MM.1S (cell line): ENCODE results near the gene OLFM2.

Source experiments
- DNase-seq: peaks from one replicate; pipeline ENCODE4 v3.0.0-alpha.2; 2015
- H2AFZ ChIP-seq: fragments of 300-600 bp; sonication (generic); 2 replicates; pipeline ENCODE4 v1.6.0; 2016; ENCODE audit warnings: antibody characterized with exemption, low read length
- H3F3A ChIP-seq: fragments of 300-600 bp; sonication (generic); 2 replicates; pipeline ENCODE4 v1.6.1; 2016; ENCODE audit warnings: mild to moderate bottlenecking, antibody characterized with exemption, low read length, moderate library complexity, mixed read lengths; ENCODE audit not compliant: insufficient read depth
- H3K27ac ChIP-seq: fragments of 300-600 bp; sonication (generic); 2 replicates; pipeline ENCODE4 v1.5.1; 2016; ENCODE audit warnings: mild to moderate bottlenecking, low read length
- H3K27me3 ChIP-seq: fragments of 300-600 bp; sonication (generic); replicated peaks from 2 replicates; pipeline ENCODE4 v1.6.0; 2016; ENCODE audit warnings: low read length; ENCODE audit not compliant: insufficient read depth
- H3K36me3 ChIP-seq: fragments of 300-600 bp; sonication (generic); replicated peaks from 2 replicates; pipeline ENCODE4 v1.6.1; 2016; ENCODE audit warnings: mild to moderate bottlenecking, low read length, mixed read lengths; ENCODE audit not compliant: insufficient read depth
- H3K4me1 ChIP-seq: fragments of 300-600 bp; sonication (generic); 2 replicates; pipeline ENCODE4 v1.6.1; 2016; ENCODE audit warnings: low read length, mixed read lengths
- H3K4me2 ChIP-seq: fragments of 300-600 bp; sonication (generic); 2 replicates; pipeline ENCODE4 v1.6.0; 2016; ENCODE audit warnings: low read depth, low read length
- H3K4me3 ChIP-seq: fragments of 300-600 bp; sonication (generic); 2 replicates; pipeline ENCODE4 v1.5.1; 2016; ENCODE audit warnings: low read length, mixed read lengths
- H3K79me2 ChIP-seq: fragments of 300-600 bp; sonication (generic); 2 replicates; pipeline ENCODE4 v1.6.1; 2016; ENCODE audit warnings: mixed run types, low read length, mixed read lengths
- H3K9ac ChIP-seq: fragments of 300-600 bp; sonication (generic); 2 replicates; pipeline ENCODE4 v1.6.1; 2016; ENCODE audit warnings: low read length, mixed read lengths
- H3K9me2 ChIP-seq: fragments of 300-600 bp; sonication (generic); replicated peaks from 2 replicates; pipeline ENCODE4 v1.6.1; 2016; ENCODE audit warnings: mild to moderate bottlenecking, low read length, mixed read lengths; ENCODE audit not compliant: insufficient read depth
- H3K9me3 ChIP-seq: fragments of 300-600 bp; sonication (generic); replicated peaks from 2 replicates; pipeline ENCODE4 v1.6.1; 2016; ENCODE audit warnings: mild to moderate bottlenecking, low read length, mixed read lengths; ENCODE audit not compliant: insufficient read depth
- H4K20me1 ChIP-seq: fragments of 300-600 bp; sonication (generic); 2 replicates; pipeline ENCODE4 v1.6.1; 2016; ENCODE audit warnings: mild to moderate bottlenecking, low read length, moderate library complexity, mixed read lengths; ENCODE audit not compliant: insufficient read depth
- EZH2 ChIP-seq: fragments of 300-600 bp; sonication (generic); optimal IDR thresholded peaks from 2 replicates; pipeline ENCODE3; 2017; ENCODE audit warnings: low read depth, mild to moderate bottlenecking, antibody characterized with exemption, low read length, mixed read lengths
- EZH2phosphoT487 ChIP-seq: fragments of 300-600 bp; sonication (generic); IDR thresholded peaks from 2 replicates; pipeline ENCODE4 v1.6.1; 2018; ENCODE audit warnings: antibody characterized with exemption, low read length
- TF ChIP-seq, protein P1 (sequence below): fragments of 300-600 bp; sonication (generic); IDR thresholded peaks from 2 replicates; pipeline ENCODE4 v1.5.1; 2016; ENCODE audit warnings: antibody characterized with exemption, low read length, mixed read lengths

OLFM2 gene

DNA sequence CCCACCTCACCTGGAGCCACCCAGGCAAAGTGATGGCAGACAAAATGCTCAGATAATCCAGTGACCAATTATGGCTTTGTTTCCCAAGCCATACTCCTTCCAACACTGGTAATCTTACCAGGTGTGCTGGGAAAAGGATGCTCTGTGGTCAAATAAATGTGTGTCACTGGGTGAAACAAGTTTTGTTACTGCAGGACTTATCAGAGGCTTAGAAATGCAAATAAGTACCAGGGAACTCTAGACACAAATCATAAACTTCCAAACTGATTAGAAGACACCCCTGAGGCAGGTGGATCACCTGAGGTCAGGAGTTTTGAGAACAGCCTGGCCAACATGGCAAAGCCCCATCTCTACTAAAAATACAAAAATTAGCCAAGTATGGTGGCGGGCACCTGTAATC lies 74.8 kb downstream of the OLFM2 start:
- Histone ChIP-seq H2AFZ (no peak overlapping the region), H3K79me2 (no peaks in the 10 kb centered on the region), H3K4me3 (no peak overlapping the region), H3K4me2 (no peak overlapping the region), H4K20me1 (no peaks in the 10 kb centered on the region), H3K9ac (no peak overlapping the region), H3K9me2 (no peaks in the 10 kb centered on the region), H3K36me3 (no peaks in the 10 kb centered on the region), H3K27ac (no peak overlapping the region), H3K4me1 (peaks cover 9% of the 10 kb centered on the region), H3K27me3 (no peaks in the 10 kb centered on the region), H3K9me3 (no peaks in the 10 kb centered on the region), H3F3A (peaks cover 5% of the 10 kb centered on the region; the same call in 1 of the 2 replicates)
- TF ChIP-seq, protein P1, sequence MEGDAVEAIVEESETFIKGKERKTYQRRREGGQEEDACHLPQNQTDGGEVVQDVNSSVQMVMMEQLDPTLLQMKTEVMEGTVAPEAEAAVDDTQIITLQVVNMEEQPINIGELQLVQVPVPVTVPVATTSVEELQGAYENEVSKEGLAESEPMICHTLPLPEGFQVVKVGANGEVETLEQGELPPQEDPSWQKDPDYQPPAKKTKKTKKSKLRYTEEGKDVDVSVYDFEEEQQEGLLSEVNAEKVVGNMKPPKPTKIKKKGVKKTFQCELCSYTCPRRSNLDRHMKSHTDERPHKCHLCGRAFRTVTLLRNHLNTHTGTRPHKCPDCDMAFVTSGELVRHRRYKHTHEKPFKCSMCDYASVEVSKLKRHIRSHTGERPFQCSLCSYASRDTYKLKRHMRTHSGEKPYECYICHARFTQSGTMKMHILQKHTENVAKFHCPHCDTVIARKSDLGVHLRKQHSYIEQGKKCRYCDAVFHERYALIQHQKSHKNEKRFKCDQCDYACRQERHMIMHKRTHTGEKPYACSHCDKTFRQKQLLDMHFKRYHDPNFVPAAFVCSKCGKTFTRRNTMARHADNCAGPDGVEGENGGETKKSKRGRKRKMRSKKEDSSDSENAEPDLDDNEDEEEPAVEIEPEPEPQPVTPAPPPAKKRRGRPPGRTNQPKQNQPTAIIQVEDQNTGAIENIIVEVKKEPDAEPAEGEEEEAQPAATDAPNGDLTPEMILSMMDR, result no peak
- TF ChIP-seq EZH2 (no peak), EZH2phosphoT487 (no peak)
- DNase-seq, result no peak

- Histone ChIP-seq H3K79me2 (no peaks in the 10 kb centered on the region), H4K20me1 (no peaks in the 10 kb centered on the region), H3F3A (no peaks in the 10 kb centered on the region), H3K36me3 (no peaks in the 10 kb centered on the region), H3K9me3 (no peaks in the 10 kb centered on the region), H3K4me1 (no peaks in the 10 kb centered on the region), H2AFZ (no peak overlapping the region), H3K27me3 (no peaks in the 10 kb centered on the region), H3K4me3 (no peak overlapping the region), H3K4me2 (no peak overlapping the region), H3K9me2 (no peaks in the 10 kb centered on the region), H3K27ac (no peak overlapping the region), H3K9ac (no peak overlapping the region)
- no peak for DNase-seq
- TF ChIP-seq, protein P1, result no peak
- TF ChIP-seq EZH2 (no peak), EZH2phosphoT487 (no peak)
Measured at GRCh38 chr19:9860407-9860806, 75.9 kb downstream of the OLFM2 start.

GRCh38 chr19:9858766-9859165 lies 77.5 kb downstream of the OLFM2 start:
- H3K9ac ChIP-seq, result no peak overlapping the region
- TF ChIP-seq, protein P1, result no peak
- no peak for TF ChIP-seq EZH2
- TF ChIP-seq EZH2phosphoT487, result no peak
- no peaks in the 10 kb centered on the region for H3K9me2 ChIP-seq
- no peak overlapping the region for H3K4me3 ChIP-seq
- no peaks in the 10 kb centered on the region for H3K4me1 ChIP-seq
- no peak for DNase-seq
- H3K9me3 ChIP-seq, result no peaks in the 10 kb centered on the region
- no peaks in the 10 kb centered on the region for H4K20me1 ChIP-seq
- H3K79me2 ChIP-seq, result no peaks in the 10 kb centered on the region
- H3K4me2 ChIP-seq, result no peak overlapping the region
- H3K27ac ChIP-seq, result no peak overlapping the region
- no peaks in the 10 kb centered on the region for H3K36me3 ChIP-seq
- H3K27me3 ChIP-seq, result no peaks in the 10 kb centered on the region
- no peaks in the 10 kb centered on the region for H3F3A ChIP-seq
- H2AFZ ChIP-seq, result no peak overlapping the region
